Liver (tissue), 3 donors: ENCODE results near the gene PCDH19.

Source experiments
- JUND ChIP-seq, 2 donors: IDR thresholded peaks; 2 replicates each; pipeline ENCODE4 v1.6.1; 2016; ENCODE audit warnings: antibody characterized with exemption in 2 of 2
- SP1 ChIP-seq: IDR thresholded peaks from 2 replicates; pipeline ENCODE4 v1.6.1; 2018; ENCODE audit warnings: antibody characterized with exemption, mild to moderate bottlenecking
- YY1 ChIP-seq: IDR thresholded peaks from 2 replicates; pipeline ENCODE4 v1.6.1; 2016; ENCODE audit warnings: antibody characterized with exemption, mild to moderate bottlenecking
- TF ChIP-seq, protein P1 (sequence below): fragments of 150-350 bp; IDR thresholded peaks from 2 replicates; pipeline ENCODE4 v1.5.1; 2017; ENCODE audit warnings: improper control_type of control experiment, low read depth, low read length; ENCODE audit not compliant: missing input control
- donor health status: healthy.
- donor health status: healthy.

DNA sequence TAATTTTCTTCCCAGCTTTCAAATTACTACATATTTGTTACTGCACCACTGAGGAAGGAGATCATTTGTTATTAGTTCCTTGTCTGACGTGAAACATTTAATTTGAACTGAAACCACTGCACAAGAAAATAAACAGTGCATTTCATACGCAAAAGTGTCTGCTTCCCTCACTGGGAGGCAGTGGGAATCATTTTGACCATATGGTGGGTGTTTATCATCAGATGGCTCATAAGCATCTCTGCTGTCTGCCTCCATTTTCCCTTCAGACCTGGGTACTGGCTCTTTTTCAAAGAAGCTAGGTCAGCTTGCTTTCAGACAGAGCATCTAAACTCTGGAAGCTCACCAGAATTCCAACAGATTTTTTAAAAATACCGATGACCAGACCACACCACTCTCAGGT, 135.2 kb downstream of the PCDH19 start:
- no peak for TF ChIP-seq YY1
- no peak for TF ChIP-seq SP1
- TF ChIP-seq JUND (IDR thresholded peaks at IDR 0.05): no peak
- TF ChIP-seq, protein P1, sequence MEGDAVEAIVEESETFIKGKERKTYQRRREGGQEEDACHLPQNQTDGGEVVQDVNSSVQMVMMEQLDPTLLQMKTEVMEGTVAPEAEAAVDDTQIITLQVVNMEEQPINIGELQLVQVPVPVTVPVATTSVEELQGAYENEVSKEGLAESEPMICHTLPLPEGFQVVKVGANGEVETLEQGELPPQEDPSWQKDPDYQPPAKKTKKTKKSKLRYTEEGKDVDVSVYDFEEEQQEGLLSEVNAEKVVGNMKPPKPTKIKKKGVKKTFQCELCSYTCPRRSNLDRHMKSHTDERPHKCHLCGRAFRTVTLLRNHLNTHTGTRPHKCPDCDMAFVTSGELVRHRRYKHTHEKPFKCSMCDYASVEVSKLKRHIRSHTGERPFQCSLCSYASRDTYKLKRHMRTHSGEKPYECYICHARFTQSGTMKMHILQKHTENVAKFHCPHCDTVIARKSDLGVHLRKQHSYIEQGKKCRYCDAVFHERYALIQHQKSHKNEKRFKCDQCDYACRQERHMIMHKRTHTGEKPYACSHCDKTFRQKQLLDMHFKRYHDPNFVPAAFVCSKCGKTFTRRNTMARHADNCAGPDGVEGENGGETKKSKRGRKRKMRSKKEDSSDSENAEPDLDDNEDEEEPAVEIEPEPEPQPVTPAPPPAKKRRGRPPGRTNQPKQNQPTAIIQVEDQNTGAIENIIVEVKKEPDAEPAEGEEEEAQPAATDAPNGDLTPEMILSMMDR: no peak
